Smooth muscle cell of trachea (primary cell): Measurements from ENCODE around the gene SNIP1. TPM values are rescaled to one million over a fixed set of nuclear protein-coding genes. Genes with fewer than 3 reads are reported as not detected.

Experiments used
- total RNA-seq: library from RNA; depleted of rRNA; stranded (reverse); fragments of >200 nt; gene quantifications from 2 replicates; pipeline ENCODE4 v1.2.1, GENCODE V29; 2014

Gene SNIP1
- 15.9 and 21.7 TPM in 2 replicates for total RNA-seq

GRCh38 chr1:37553927-37554808 lies at the start of gene SNIP1:
Gene SNIP1, minus strand, starts transcription at chr1:37554293. Its CDS starts 64 bp downstream, at chr1:37554229.

GRCh38 chr1:37595440-37596181 lies 41.5 kb upstream of the SNIP1 start, which contains the start of gene GNL2:
Gene GNL2, minus strand, starts transcription at chr1:37595937. Its CDS starts 115 bp downstream, at chr1:37595822.

GRCh38 chr1:37556712-37557196 lies 2.7 kb upstream of the SNIP1 start, which contains the start of gene DNALI1:
Gene DNALI1, plus strand, starts transcription at chr1:37556940. Its CDS starts 55 bp downstream, at chr1:37556995.

GRCh38 chr1:37514350-37515184 lies 39.5 kb downstream of the SNIP1 start, which contains the start of gene MEAF6:
Gene MEAF6, minus strand, starts transcription at chr1:37514766. Its CDS starts 20 bp downstream, at chr1:37514746.

Other genes starting within 250 kb of the SNIP1 start
- gene ZC3H12A, start 79.7 kb downstream of the SNIP1 start, total RNA-seq, result 10.8 and 11.6 TPM in 2 replicates
- 57.6 and 75.9 TPM in 2 replicates for gene MEAF6, start 39.5 kb downstream of the SNIP1 start, total RNA-seq
- 5.5 and 7.9 TPM in 2 replicates for gene DNALI1, start 2.6 kb upstream of the SNIP1 start, total RNA-seq
- 56.4 and 66.9 TPM in 2 replicates for gene GNL2, start 41.6 kb upstream of the SNIP1 start, total RNA-seq
- gene RSPO1, start 80.6 kb upstream of the SNIP1 start, total RNA-seq, result 0.15 and 0.83 TPM in 2 replicates
- gene CDCA8, start 138.2 kb upstream of the SNIP1 start, total RNA-seq, result 1.5 and 16.4 TPM in 2 replicates
- 0.15 TPM in 1 of 2 replicates, not detected in the other for gene EPHA10, start 210.8 kb upstream of the SNIP1 start, total RNA-seq
- 0.15 and 1.8 TPM in 2 replicates for gene MANEAL, start 239.6 kb upstream of the SNIP1 start, total RNA-seq